ENCODE data around the gene PSMC5. TPM values are rescaled to one million over a fixed set of nuclear protein-coding genes. Genes with fewer than 3 reads are reported as not detected.

Gene PSMC5
- polyA plus RNA-seq, 1 donor from 2014 or later = 69.5 TPM

DNA sequence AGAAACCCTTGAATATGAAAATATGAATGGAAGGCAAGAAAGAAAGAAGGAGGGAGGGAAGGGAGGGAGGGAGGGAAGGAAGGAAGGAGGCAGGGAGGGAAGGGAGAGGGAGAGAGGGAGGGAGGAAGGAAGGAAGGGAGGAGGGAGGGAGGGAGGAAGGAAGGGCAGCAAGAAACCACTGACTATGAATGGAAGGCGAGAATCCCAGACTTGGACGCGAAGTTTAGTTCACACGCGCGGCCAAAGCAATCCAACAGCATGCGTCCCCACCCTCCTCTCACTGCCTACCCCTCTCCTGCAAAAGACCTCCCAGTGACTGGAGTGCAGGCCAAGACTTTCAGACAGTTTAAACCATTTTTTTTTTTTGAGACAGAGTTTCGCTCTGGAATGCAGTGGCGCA is 23.2 kb downstream of the PSMC5 start:
- Histone ChIP-seq H3K4me2 (ENCODE audit: low read length) (no peak overlapping the region), H3K9me2 (ENCODE audit: insufficient read depth, low read length) (no peaks in the 10 kb centered on the region), H3K9ac (ENCODE audit: low read length) (no peak overlapping the region), H3K36me3 (ENCODE audit: insufficient read depth, low read length) (no peaks in the 10 kb centered on the region), H3K27me3 (ENCODE audit: insufficient read depth, low read depth, low read length) (no peaks in the 10 kb centered on the region), H3K9me3 (ENCODE audit: low read length) (no peaks in the 10 kb centered on the region), H4K20me1 (ENCODE audit: insufficient read depth) (no peaks in the 10 kb centered on the region), H3K4me3 (ENCODE audit: low read length) (no peak overlapping the region), H3K79me2 (replicated peaks; ENCODE audit: insufficient read depth, low read length) (no peaks in the 10 kb centered on the region), H3F3A (ENCODE audit: insufficient read depth, low read length, poor library complexity, severe bottlenecking) (no peaks in the 10 kb centered on the region), H2AFZ (ENCODE audit: low read depth, low read length) (no peak overlapping the region), H3K27ac (ENCODE audit: low read length) (no peak overlapping the region)
- TF ChIP-seq MXI1 (conservative IDR thresholded peaks at IDR 0.05; ENCODE audit: poor library complexity, severe bottlenecking) (no peak), SMC3 (conservative IDR thresholded peaks at IDR 0.05; ENCODE audit: poor library complexity) (no peak), POLR2AphosphoS5 (IDR thresholded peaks at IDR 0.05) (no peak), EP300 (conservative IDR thresholded peaks at IDR 0.05; ENCODE audit: poor library complexity, severe bottlenecking) (no peak), EZH2 (IDR thresholded peaks at IDR 0.05; ENCODE audit: borderline replicate concordance, insufficient read depth, low read length, poor library complexity, severe bottlenecking) (no peak), RAD21 (conservative IDR thresholded peaks at IDR 0.05) (no peak), TAF1 (IDR thresholded peaks at IDR 0.05; ENCODE audit: low read depth) (no peak)
- TF ChIP-seq, protein P1, sequence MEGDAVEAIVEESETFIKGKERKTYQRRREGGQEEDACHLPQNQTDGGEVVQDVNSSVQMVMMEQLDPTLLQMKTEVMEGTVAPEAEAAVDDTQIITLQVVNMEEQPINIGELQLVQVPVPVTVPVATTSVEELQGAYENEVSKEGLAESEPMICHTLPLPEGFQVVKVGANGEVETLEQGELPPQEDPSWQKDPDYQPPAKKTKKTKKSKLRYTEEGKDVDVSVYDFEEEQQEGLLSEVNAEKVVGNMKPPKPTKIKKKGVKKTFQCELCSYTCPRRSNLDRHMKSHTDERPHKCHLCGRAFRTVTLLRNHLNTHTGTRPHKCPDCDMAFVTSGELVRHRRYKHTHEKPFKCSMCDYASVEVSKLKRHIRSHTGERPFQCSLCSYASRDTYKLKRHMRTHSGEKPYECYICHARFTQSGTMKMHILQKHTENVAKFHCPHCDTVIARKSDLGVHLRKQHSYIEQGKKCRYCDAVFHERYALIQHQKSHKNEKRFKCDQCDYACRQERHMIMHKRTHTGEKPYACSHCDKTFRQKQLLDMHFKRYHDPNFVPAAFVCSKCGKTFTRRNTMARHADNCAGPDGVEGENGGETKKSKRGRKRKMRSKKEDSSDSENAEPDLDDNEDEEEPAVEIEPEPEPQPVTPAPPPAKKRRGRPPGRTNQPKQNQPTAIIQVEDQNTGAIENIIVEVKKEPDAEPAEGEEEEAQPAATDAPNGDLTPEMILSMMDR (IDR thresholded peaks at IDR 0.05; ENCODE audit: poor library complexity, severe bottlenecking) = no peak
- TF ChIP-seq, protein P2, sequence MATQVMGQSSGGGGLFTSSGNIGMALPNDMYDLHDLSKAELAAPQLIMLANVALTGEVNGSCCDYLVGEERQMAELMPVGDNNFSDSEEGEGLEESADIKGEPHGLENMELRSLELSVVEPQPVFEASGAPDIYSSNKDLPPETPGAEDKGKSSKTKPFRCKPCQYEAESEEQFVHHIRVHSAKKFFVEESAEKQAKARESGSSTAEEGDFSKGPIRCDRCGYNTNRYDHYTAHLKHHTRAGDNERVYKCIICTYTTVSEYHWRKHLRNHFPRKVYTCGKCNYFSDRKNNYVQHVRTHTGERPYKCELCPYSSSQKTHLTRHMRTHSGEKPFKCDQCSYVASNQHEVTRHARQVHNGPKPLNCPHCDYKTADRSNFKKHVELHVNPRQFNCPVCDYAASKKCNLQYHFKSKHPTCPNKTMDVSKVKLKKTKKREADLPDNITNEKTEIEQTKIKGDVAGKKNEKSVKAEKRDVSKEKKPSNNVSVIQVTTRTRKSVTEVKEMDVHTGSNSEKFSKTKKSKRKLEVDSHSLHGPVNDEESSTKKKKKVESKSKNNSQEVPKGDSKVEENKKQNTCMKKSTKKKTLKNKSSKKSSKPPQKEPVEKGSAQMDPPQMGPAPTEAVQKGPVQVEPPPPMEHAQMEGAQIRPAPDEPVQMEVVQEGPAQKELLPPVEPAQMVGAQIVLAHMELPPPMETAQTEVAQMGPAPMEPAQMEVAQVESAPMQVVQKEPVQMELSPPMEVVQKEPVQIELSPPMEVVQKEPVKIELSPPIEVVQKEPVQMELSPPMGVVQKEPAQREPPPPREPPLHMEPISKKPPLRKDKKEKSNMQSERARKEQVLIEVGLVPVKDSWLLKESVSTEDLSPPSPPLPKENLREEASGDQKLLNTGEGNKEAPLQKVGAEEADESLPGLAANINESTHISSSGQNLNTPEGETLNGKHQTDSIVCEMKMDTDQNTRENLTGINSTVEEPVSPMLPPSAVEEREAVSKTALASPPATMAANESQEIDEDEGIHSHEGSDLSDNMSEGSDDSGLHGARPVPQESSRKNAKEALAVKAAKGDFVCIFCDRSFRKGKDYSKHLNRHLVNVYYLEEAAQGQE (IDR thresholded peaks at IDR 0.05; ENCODE audit: borderline replicate concordance) = no peak

DNA sequence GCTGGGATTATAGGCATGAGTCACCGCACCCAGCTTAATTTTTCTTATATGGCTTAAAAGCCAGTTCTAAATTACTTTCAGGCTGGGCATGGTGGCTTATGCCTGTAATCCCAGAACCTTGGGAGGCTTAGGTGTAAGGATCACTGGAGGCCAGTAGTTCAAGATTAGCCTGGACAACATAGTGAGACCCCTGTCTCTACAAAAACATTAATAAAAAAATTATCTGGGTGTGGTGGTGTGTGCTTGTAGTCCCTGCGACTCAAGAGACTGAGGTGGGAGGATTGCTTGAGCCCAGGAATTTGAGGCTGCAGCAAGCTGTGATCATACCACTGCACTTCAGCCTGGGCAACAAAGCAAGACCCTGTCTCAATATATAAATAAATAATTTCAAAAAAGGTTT is 26.0 kb downstream of the PSMC5 start:
- Histone ChIP-seq H3K36me3 (ENCODE audit: insufficient read depth, low read length) (no peaks in the 10 kb centered on the region), H3K27me3 (ENCODE audit: insufficient read depth, low read depth, low read length) (no peaks in the 10 kb centered on the region), H3K9me3 (ENCODE audit: low read length) (no peaks in the 10 kb centered on the region), H3K27ac (ENCODE audit: low read length) (no peak overlapping the region), H2AFZ (ENCODE audit: low read depth, low read length) (no peak overlapping the region), H3K9ac (ENCODE audit: low read length) (no peak overlapping the region), H3K79me2 (replicated peaks; ENCODE audit: insufficient read depth, low read length) (no peaks in the 10 kb centered on the region), H3K9me2 (ENCODE audit: insufficient read depth, low read length) (no peaks in the 10 kb centered on the region), H3F3A (ENCODE audit: insufficient read depth, low read length, poor library complexity, severe bottlenecking) (no peaks in the 10 kb centered on the region), H3K4me2 (ENCODE audit: low read length) (no peak overlapping the region), H3K4me3 (ENCODE audit: low read length) (no peak overlapping the region), H4K20me1 (ENCODE audit: insufficient read depth) (no peaks in the 10 kb centered on the region)
- TF ChIP-seq MXI1 (conservative IDR thresholded peaks at IDR 0.05; ENCODE audit: poor library complexity, severe bottlenecking) (no peak), EP300 (conservative IDR thresholded peaks at IDR 0.05; ENCODE audit: poor library complexity, severe bottlenecking) (no peak)

DNA sequence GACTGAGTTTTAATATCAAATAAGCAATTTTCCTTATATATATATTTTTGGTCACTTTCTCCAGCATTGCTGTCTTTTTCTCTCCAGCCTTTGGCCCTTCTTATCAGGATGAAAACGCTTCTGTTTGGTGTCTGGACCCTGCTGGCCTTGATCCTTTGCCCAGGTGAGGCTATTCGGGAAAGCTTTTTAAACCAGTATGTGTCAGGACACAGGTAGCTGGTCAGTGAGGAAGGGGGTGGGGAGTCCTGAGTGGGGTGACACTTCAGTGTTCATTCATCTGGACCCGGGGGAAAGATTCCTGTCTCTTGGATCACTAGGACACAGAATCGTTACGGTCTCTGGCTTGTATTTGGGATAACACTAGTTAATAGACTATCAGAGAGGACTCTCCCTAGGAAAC is 27.5 kb downstream of the PSMC5 start:
- Histone ChIP-seq H3K4me3 (ENCODE audit: low read length) (no peak overlapping the region), H3K27me3 (ENCODE audit: insufficient read depth, low read depth, low read length) (no peaks in the 10 kb centered on the region), H4K20me1 (ENCODE audit: insufficient read depth) (no peaks in the 10 kb centered on the region), H3K9me3 (ENCODE audit: low read length) (no peaks in the 10 kb centered on the region), H3F3A (ENCODE audit: insufficient read depth, low read length, poor library complexity, severe bottlenecking) (no peaks in the 10 kb centered on the region), H2AFZ (ENCODE audit: low read depth, low read length) (no peak overlapping the region), H3K79me2 (replicated peaks; ENCODE audit: insufficient read depth, low read length) (no peaks in the 10 kb centered on the region), H3K27ac (ENCODE audit: low read length) (no peak overlapping the region), H3K9ac (ENCODE audit: low read length) (no peak overlapping the region), H3K4me2 (ENCODE audit: low read length) (no peak overlapping the region), H3K9me2 (ENCODE audit: insufficient read depth, low read length) (no peaks in the 10 kb centered on the region), H3K36me3 (ENCODE audit: insufficient read depth, low read length) (no peaks in the 10 kb centered on the region)
- TF ChIP-seq, protein P2 (IDR thresholded peaks at IDR 0.05; ENCODE audit: borderline replicate concordance) = no peak
